GM11168 (cell line): ENCODE measurements around the gene PRPSAP1.

Source experiments
- in situ Hi-C: fragments of 300-500 bp; cut with MboI; formaldehyde crosslinking; loops from one replicate; pipeline ENCODE4 v1.12.0; 2022; ENCODE audit warnings: low sequenced_read_pairs; ENCODE audit not compliant: unreplicated experiment

Gene PRPSAP1

GRCh38 chr17:76353599-76354316 lies at the start of gene PRPSAP1:
PRPSAP1 (minus strand) TSS chr17:76353916; CDS start chr17:76353703, 213 bp downstream.
- in situ Hi-C loops = no loop called here

GRCh38 chr17:76402711-76403110 lies 49.0 kb upstream of the PRPSAP1 start:
- in situ Hi-C loops = no loop called here

- in situ Hi-C loops = loop anchor here (5.0 kb wide), 1 partner anchor 97 kb away; no protein-coding TSS in a partner anchor
Observed at GRCh38 chr17:76399175-76400172, 45.8 kb upstream of the PRPSAP1 start.

- in situ Hi-C loops = loop anchor here (5.0 kb wide), 1 partner anchor 96 kb away; no protein-coding TSS in a partner anchor
Observed at GRCh38 chr17:76398523-76399174, 44.9 kb upstream of the PRPSAP1 start.

GRCh38 chr17:76397687-76398522 lies 44.2 kb upstream of the PRPSAP1 start:
- in situ Hi-C loops = loop anchor here (5.0 kb wide), 1 partner anchor 96 kb away; no protein-coding TSS in a partner anchor

- in situ Hi-C loops = loop anchor here (5.0 kb wide), 1 partner anchor 95 kb away; no protein-coding TSS in a partner anchor
Observed at GRCh38 chr17:76397184-76397583, 43.5 kb upstream of the PRPSAP1 start.

- in situ Hi-C loops = loop anchor here (5.0 kb wide), 1 partner anchor 94 kb away; no protein-coding TSS in a partner anchor
Observed at GRCh38 chr17:76395980-76396379, 42.3 kb upstream of the PRPSAP1 start.

- in situ Hi-C loops = no loop called here
Observed at GRCh38 chr17:76394166-76394565, 40.5 kb upstream of the PRPSAP1 start.

GRCh38 chr17:76391200-76391715 lies 37.5 kb upstream of the PRPSAP1 start:
- in situ Hi-C loops = no loop called here

GRCh38 chr17:76390003-76390421 lies 36.3 kb upstream of the PRPSAP1 start:
- in situ Hi-C loops = no loop called here

- in situ Hi-C loops = no loop called here
Observed at GRCh38 chr17:76388966-76389888, 35.5 kb upstream of the PRPSAP1 start.

GRCh38 chr17:76386966-76387765 lies 33.5 kb upstream of the PRPSAP1 start:
- in situ Hi-C loops = no loop called here

- in situ Hi-C loops = no loop called here
Observed at GRCh38 chr17:76385892-76386786, 32.4 kb upstream of the PRPSAP1 start.

- in situ Hi-C loops = no loop called here
Observed at GRCh38 chr17:76384987-76385891, 31.5 kb upstream of the PRPSAP1 start.

- in situ Hi-C loops = no loop called here
Observed at GRCh38 chr17:76384222-76384986, 30.7 kb upstream of the PRPSAP1 start, which contains the start of gene SPHK1. SPHK1 (plus strand) TSS chr17:76384609; CDS start chr17:76385645, 1,036 bp downstream.
